OCI-LY7 (cell line): ENCODE results near the gene SLC25A21. TPM values are rescaled to one million over a fixed set of nuclear protein-coding genes. Genes with fewer than 3 reads are reported as not detected.

Source experiments
- BruUV-seq: library from RNA; stranded (reverse); fragments of 400-500 nt; replicated peaks from 2 replicates; lab custom pipeline; 2021; lab: Mats Ljungman, UMichigan
- CTCF ChIA-PET: fragments of 300-600 bp; sonication (Branson Sonifier 250); formaldehyde crosslinking; loops from one replicate; lab custom pipeline; 2022; ENCODE audit warnings: antibody characterized with exemption; ENCODE audit not compliant: unreplicated experiment; lab: Charles Lee
- POLR2A ChIA-PET: fragments of 300-600 bp; sonication (Branson Sonifier 250); formaldehyde crosslinking; loops from one replicate; lab custom pipeline; 2022; ENCODE audit warnings: antibody characterized with exemption; lab: Charles Lee
- DNase-seq: peaks from one replicate; pipeline ENCODE4 v3.0.0-alpha.2; 2015; ENCODE audit warnings: low spot score
- H2AFZ ChIP-seq: fragments of 200-600 bp; sonication (generic), shearing (Covaris generic); 2 replicates; pipeline ENCODE4 v1.6.1; 2014; ENCODE audit warnings: mild to moderate bottlenecking, antibody characterized with exemption, low read length, moderate library complexity
- H3K27ac ChIP-seq: fragments of 200-600 bp; sonication (generic); 2 replicates; pipeline ENCODE4 v1.5.1; 2014; ENCODE audit warnings: mixed run types, low read depth, mild to moderate bottlenecking, moderate library complexity, low read length, inconsistent platforms; ENCODE audit not compliant: poor library complexity, severe bottlenecking
- H3K36me3 ChIP-seq: fragments of 200-600 bp; sonication (generic); 2 replicates; pipeline ENCODE4 v1.6.1; 2014; ENCODE audit warnings: mild to moderate bottlenecking, antibody characterized with exemption, low read length, moderate library complexity, mixed read lengths; ENCODE audit not compliant: insufficient read depth
- H3K4me1 ChIP-seq: fragments of 200-600 bp; sonication (generic); 2 replicates; pipeline ENCODE4 v1.5.1; 2014; ENCODE audit warnings: mild to moderate bottlenecking, low read length; ENCODE audit not compliant: insufficient read depth, poor library complexity, severe bottlenecking
- H3K4me2 ChIP-seq: fragments of 200-600 bp; sonication (generic); 2 replicates; pipeline ENCODE4 v1.6.1; 2014; ENCODE audit warnings: mild to moderate bottlenecking, low read length
- H3K4me3 ChIP-seq: fragments of 200-600 bp; sonication (generic); 2 replicates; pipeline ENCODE4 v1.5.1; 2014; ENCODE audit warnings: mild to moderate bottlenecking, low read depth, low read length; ENCODE audit not compliant: poor library complexity, severe bottlenecking
- H3K79me2 ChIP-seq: fragments of 200-600 bp; sonication (generic); 2 replicates; pipeline ENCODE4 v1.6.1; 2016; ENCODE audit warnings: low read depth, mild to moderate bottlenecking, low read length, moderate library complexity, mixed read lengths; ENCODE audit not compliant: insufficient read depth
- H3K9me2 ChIP-seq: fragments of 200-600 bp; sonication (generic); 2 replicates; pipeline ENCODE4 v1.6.1; 2016; ENCODE audit warnings: mild to moderate bottlenecking, low read length, mixed read lengths; ENCODE audit not compliant: insufficient read depth
- H3K9me3 ChIP-seq: fragments of 200-600 bp; sonication (generic); 2 replicates; pipeline ENCODE4 v1.6.1; 2014; ENCODE audit warnings: mild to moderate bottlenecking, mixed run types, low read length, mixed read lengths
- H4K20me1 ChIP-seq: fragments of 200-600 bp; sonication (generic); 2 replicates; pipeline ENCODE4 v1.6.1; 2014; ENCODE audit warnings: mild to moderate bottlenecking, antibody characterized with exemption, low read length, moderate library complexity, mixed read lengths; ENCODE audit not compliant: insufficient read depth
- EZH2phosphoT487 ChIP-seq: fragments of 200-600 bp; sonication (generic); IDR thresholded peaks from 2 replicates; pipeline ENCODE4 v1.6.1; 2018; ENCODE audit warnings: low read depth, borderline replicate concordance, mild to moderate bottlenecking, mixed run types, antibody characterized with exemption, low read length, moderate library complexity, mixed read lengths
- intact Hi-C: fragments of 100-400 bp; cut with micrococcal nuclease; formaldehyde crosslinking; loops from one replicate; pipeline ENCODE4 v1.10.0; 2022; ENCODE audit not compliant: unreplicated experiment
- total RNA-seq, 2 experiments: library from RNA; depleted of rRNA in 1 of 2; stranded (reverse); fragments of >200 nt in 1 of 2; shearing (Covaris generic) in 1 of 2; gene quantifications; 2 replicates each; pipeline ENCODE4 v1.2.3, GENCODE V29; 2014 to 2022
- TF ChIP-seq, protein P1 (sequence below): fragments of 200-600 bp; sonication (generic); conservative IDR thresholded peaks from 2 replicates; pipeline ENCODE4 v1.5.1; 2014; ENCODE audit warnings: mild to moderate bottlenecking, antibody characterized with exemption, low read length, moderate library complexity, mixed read lengths

Gene SLC25A21
- total RNA-seq, 2 experiments from 2014 or later: not detected

DNA sequence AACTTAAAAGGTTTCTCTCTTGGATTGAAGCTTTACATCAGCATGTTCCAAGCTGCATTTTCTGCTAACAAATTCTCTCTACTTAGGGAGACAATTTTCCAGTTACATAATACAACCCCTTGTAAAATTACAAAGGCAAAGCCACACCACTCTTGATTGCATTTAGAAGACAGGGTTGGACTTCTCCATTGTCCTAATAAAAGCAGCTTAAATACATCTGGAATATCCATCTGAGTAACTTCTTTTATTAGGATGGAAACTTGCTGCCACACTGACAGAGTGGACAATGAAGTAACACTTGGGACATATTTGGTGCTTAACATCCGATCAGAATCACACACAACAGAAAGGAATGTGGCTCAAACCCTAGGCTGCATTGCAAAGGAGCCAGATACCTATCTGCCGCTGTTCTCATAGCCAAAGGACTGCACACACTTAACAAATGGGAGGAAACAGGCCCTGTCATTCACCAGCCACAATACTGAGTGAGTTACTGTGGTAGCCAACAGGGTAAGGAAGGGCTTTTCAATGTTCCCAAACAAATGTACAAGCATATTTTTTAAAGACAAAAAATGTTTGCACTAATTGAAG, 353.5 kb downstream of the SLC25A21 start:
- H3K4me3 ChIP-seq: no peak overlapping the region
- intact Hi-C loops: no loop called here
- H3K4me1 ChIP-seq: no peaks in the 10 kb centered on the region
- H3K4me2 ChIP-seq: no peak overlapping the region
- DNase-seq: no peak
- no peak overlapping the region for H3K27ac ChIP-seq
- H3K36me3 ChIP-seq: no peaks in the 10 kb centered on the region
- ChIA-PET CTCF (no interaction called here), POLR2A (interaction anchor here (1.3 kb wide), 1 partner anchor 11 kb away, joined by 3 read pairs; no protein-coding TSS in a partner anchor)
- no peaks in the 10 kb centered on the region for H4K20me1 ChIP-seq
- no TSS peak for BruUV-seq
- no peak overlapping the region for H2AFZ ChIP-seq
- H3K9me2 ChIP-seq: no peaks in the 10 kb centered on the region
- no peaks in the 10 kb centered on the region for H3K79me2 ChIP-seq
- no peaks in the 10 kb centered on the region for H3K9me3 ChIP-seq
- TF ChIP-seq, protein P1, sequence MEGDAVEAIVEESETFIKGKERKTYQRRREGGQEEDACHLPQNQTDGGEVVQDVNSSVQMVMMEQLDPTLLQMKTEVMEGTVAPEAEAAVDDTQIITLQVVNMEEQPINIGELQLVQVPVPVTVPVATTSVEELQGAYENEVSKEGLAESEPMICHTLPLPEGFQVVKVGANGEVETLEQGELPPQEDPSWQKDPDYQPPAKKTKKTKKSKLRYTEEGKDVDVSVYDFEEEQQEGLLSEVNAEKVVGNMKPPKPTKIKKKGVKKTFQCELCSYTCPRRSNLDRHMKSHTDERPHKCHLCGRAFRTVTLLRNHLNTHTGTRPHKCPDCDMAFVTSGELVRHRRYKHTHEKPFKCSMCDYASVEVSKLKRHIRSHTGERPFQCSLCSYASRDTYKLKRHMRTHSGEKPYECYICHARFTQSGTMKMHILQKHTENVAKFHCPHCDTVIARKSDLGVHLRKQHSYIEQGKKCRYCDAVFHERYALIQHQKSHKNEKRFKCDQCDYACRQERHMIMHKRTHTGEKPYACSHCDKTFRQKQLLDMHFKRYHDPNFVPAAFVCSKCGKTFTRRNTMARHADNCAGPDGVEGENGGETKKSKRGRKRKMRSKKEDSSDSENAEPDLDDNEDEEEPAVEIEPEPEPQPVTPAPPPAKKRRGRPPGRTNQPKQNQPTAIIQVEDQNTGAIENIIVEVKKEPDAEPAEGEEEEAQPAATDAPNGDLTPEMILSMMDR: no peak
- no peak for TF ChIP-seq EZH2phosphoT487

- H3K4me2 ChIP-seq: no peak overlapping the region
- no peaks in the 10 kb centered on the region for H3K9me3 ChIP-seq
- no peaks in the 10 kb centered on the region for H4K20me1 ChIP-seq
- no peaks in the 10 kb centered on the region for H3K36me3 ChIP-seq
- no peak overlapping the region for H2AFZ ChIP-seq
- POLR2A ChIA-PET: interaction anchor here (0.9 to 1.3 kb wide), 2 partner anchors 11 to 29 kb away, joined by 3 read pairs; no protein-coding TSS in a partner anchor
- intact Hi-C loops: no loop called here
- DNase-seq: no peak
- no peaks in the 10 kb centered on the region for H3K9me2 ChIP-seq
- no peak overlapping the region for H3K27ac ChIP-seq
- CTCF ChIA-PET: no interaction called here
- H3K4me3 ChIP-seq: no peak overlapping the region
- no TSS peak for BruUV-seq
- no peak for TF ChIP-seq EZH2phosphoT487
- TF ChIP-seq, protein P1: no peak
- no peaks in the 10 kb centered on the region for H3K79me2 ChIP-seq
- H3K4me1 ChIP-seq: no peaks in the 10 kb centered on the region
Observed at GRCh38 chr14:36818246-36818645, 354.2 kb downstream of the SLC25A21 start.
